Ascending aorta (tissue), 2 donors: ENCODE data around the gene GPD2. TPM values are rescaled to one million over a fixed set of nuclear protein-coding genes. Genes with fewer than 3 reads are reported as not detected.
"Not testable (repeated sequence)": the region's sequence is repeated elsewhere in the genome, so short reads cannot be mapped to it uniquely, and the experiment has no call there.

Experiments
- DNase-seq, 2 donors: peaks; one replicate each; pipeline ENCODE4 v3.0.0-alpha.2; 2019; ENCODE audit warnings: low spot score in 2 of 2
- H3K27ac ChIP-seq, 2 donors: fragments of 200-600 bp; sonication (generic); one replicate each; pipeline ENCODE4 v1.5.1; 2016 to 2017; ENCODE audit warnings: mild to moderate bottlenecking in 1 of 2
- H3K27me3 ChIP-seq: fragments of 200-600 bp; sonication (generic); one replicate; pipeline ENCODE4 v1.5.1; 2017
- H3K36me3 ChIP-seq, 2 donors: fragments of 200-600 bp; sonication (generic); one replicate each; pipeline ENCODE4 v1.5.1; 2016
- H3K4me1 ChIP-seq, 2 donors: fragments of 200-600 bp; sonication (generic); one replicate each; pipeline ENCODE4 v1.5.1; 2016 to 2017; ENCODE audit warnings: mild to moderate bottlenecking in 1 of 2
- H3K4me3 ChIP-seq, 2 donors: fragments of 200-600 bp; sonication (generic); one replicate each; pipeline ENCODE4 v1.5.1; 2016 to 2017; ENCODE audit warnings: mild to moderate bottlenecking in 1 of 2
- H3K9me3 ChIP-seq, 2 donors: fragments of 200-600 bp; sonication (generic); one replicate each; pipeline ENCODE4 v1.5.1; 2016
- intact Hi-C: fragments of 100-400 bp; cut with DNase I; formaldehyde crosslinking; loops from one replicate; pipeline ENCODE4 v1.15.1; 2023
- total RNA-seq: library from RNA; depleted of rRNA; stranded (reverse); fragments of >200 nt; gene quantifications from one replicate; pipeline ENCODE4 v1.1.0, GENCODE V29; 2016
- TF ChIP-seq, protein P1 (sequence below), 3 experiments: fragments of 200-600 bp in 2 of 3; fragments of 450-650 bp in 1 of 3; sonication (generic) in 2 of 3; IDR thresholded peaks; one replicate each; pipeline ENCODE4 v1.5.1; 2016 to 2019; ENCODE audit warnings: antibody characterized with exemption in 3 of 3, mild to moderate bottlenecking in 1 of 3, moderate library complexity in 1 of 3

GPD2 gene
- total RNA-seq, 1 donor from 2014 or later = 20.0 TPM

DNA sequence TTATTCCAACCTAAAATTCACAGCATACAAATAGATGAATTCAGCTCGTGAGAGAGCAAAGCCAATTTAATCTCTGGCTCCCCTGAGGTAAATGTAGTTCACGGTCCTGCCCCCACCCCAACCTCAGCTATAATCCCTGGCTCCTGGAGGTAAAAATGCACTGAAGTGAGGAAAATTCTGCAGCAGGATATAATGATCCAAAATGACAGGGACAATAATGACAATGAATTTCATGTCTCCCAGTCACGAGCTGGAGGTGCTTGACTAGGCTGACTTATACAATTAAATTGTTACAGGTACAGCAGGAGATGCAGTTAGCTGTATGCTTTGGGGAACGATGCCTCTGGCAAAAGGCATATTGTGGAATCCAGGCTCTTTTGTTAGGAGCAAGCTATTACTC is 82.0 kb downstream of the GPD2 start:
- Histone ChIP-seq H3K9me3 (no peaks in the 10 kb centered on the region), H3K27me3 (no peaks in the 10 kb centered on the region), H3K27ac (no peak overlapping the region), H3K36me3 (peaks cover 0 to 10% of the 10 kb centered on the region in 2 donors), H3K4me1 (no peaks in the 10 kb centered on the region), H3K4me3 (no peak overlapping the region)
- no peak for DNase-seq
- TF ChIP-seq, protein P1, sequence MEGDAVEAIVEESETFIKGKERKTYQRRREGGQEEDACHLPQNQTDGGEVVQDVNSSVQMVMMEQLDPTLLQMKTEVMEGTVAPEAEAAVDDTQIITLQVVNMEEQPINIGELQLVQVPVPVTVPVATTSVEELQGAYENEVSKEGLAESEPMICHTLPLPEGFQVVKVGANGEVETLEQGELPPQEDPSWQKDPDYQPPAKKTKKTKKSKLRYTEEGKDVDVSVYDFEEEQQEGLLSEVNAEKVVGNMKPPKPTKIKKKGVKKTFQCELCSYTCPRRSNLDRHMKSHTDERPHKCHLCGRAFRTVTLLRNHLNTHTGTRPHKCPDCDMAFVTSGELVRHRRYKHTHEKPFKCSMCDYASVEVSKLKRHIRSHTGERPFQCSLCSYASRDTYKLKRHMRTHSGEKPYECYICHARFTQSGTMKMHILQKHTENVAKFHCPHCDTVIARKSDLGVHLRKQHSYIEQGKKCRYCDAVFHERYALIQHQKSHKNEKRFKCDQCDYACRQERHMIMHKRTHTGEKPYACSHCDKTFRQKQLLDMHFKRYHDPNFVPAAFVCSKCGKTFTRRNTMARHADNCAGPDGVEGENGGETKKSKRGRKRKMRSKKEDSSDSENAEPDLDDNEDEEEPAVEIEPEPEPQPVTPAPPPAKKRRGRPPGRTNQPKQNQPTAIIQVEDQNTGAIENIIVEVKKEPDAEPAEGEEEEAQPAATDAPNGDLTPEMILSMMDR (IDR thresholded peaks at IDR 0.05) = no peak
- intact Hi-C loops = no loop called here

DNA sequence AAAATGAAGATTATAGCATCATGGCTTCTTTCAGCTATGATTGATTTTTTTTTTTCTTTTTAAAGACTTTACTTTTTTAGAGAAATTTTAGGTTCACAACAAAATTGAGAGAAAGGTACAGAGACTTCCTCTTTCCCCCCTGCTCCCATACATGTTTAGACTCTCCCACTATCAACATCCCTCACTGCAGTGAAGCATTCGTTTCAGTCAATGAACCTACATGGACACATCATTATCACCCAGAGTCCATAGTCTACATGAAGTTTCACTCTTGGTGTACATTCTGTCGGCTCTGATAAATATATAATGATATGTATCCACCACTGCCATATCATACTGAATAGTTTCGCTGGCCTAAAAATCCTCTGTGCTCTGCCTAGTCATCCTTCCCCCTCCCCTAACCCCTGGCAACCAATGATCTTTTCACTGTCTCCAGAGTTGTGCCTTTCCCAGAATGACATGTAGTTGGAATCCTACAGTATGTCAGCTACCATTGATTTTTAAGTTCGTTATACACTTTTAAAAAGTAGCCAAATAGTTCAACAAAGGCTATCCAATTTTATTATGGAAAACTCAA is 86.8 kb downstream of the GPD2 start:
- no peak overlapping the region for H3K27ac ChIP-seq
- TF ChIP-seq, protein P1 (IDR thresholded peaks at IDR 0.05) = no peak
- intact Hi-C loops = no loop called here
- no peak overlapping the region for H3K4me3 ChIP-seq
- no peaks in the 10 kb centered on the region for H3K27me3 ChIP-seq
- peaks cover 0 to 5% of the 10 kb centered on the region in 2 donors for H3K36me3 ChIP-seq
- DNase-seq = no peak
- H3K9me3 ChIP-seq = no peaks in the 10 kb centered on the region
- no peaks in the 10 kb centered on the region for H3K4me1 ChIP-seq

DNA sequence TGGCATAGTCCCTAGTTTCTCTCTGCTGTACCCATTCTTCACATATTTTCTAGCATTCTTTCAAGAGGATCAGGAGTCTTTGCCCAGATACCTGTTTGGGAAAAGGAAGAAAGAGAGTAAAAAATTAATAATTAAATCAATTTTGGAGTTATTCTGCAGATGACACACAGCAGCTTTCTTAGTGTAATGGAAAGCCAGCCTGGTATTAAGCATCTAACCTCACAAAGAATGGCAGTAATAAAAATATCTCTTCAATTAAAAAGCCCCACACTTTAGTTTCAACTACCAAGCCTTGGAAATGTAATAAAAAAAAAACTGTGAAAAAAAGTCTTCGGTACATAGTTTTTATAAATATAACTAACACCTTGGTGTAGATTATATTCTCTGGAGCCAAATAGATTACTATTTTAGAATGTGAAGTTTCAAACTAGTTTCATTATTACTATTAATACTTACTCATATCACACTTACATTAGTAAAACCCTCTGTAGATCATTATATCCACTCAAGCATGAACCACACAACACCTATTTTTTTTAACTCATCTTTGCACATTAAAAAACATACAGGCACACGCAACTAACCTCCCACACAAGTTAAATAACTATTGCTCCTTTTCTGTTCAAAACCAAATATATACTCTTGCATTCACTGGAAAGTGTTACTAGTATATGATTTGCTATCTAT is 90.9 kb downstream of the GPD2 start:
- Histone ChIP-seq H3K9me3 (no peaks in the 10 kb centered on the region), H3K4me1 (no peaks in the 10 kb centered on the region), H3K36me3 (peaks cover 0 to 4% of the 10 kb centered on the region in 2 donors), H3K27me3 (no peaks in the 10 kb centered on the region), H3K4me3 (no peak overlapping the region), H3K27ac (no peak overlapping the region)
- intact Hi-C loops = no loop called here
- no peak for DNase-seq
- TF ChIP-seq, protein P1 (IDR thresholded peaks at IDR 0.05) = no peak

DNA sequence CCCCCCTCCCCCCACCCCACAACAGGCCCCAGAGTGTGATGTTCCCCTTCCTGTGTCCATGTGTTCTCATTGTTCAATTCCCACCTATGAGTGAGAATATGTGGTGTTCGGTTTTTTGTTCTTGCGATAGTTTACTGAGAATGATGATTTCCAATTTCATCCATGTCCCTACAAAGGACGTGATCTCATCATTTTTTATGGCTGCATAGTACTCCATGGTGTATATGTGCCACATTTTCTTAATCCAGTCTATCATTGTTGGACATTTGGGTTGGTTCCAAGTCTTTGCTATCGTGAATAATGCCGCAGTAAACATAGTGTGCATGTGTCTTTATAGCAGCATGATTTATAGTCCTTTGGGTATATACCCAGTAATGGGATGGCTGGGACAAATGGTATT is 92.4 kb downstream of the GPD2 start:
- H3K4me1 ChIP-seq, H3K27ac ChIP-seq, H3K36me3 ChIP-seq, H3K4me3 ChIP-seq, H3K27me3 ChIP-seq, DNase-seq, H3K9me3 ChIP-seq, intact Hi-C loops: not testable (repeated sequence)

DNA sequence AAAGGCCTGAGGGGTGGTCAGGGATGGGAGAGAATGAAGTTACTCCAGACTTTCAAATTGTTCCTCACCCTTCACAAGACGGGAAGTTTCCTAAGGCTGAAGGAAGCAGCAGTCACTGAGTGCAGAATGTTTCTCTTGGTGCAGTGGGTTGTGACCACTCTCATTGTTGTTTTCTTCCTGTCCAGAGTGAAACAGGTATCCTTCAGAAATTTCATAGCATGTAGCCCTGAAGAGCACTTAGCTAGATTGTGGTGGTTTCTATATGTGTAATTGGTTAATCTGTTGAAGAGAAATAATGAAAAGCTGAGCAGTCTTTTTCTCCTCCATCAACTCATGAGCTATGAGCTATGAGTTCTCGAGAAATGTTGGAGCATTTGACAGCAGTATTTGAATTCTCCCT is 96.8 kb downstream of the GPD2 start:
- no peak for DNase-seq
- Histone ChIP-seq H3K4me1 (no peaks in the 10 kb centered on the region), H3K4me3 (no peak overlapping the region), H3K36me3 (peaks cover 0 to 4% of the 10 kb centered on the region in 2 donors), H3K27ac (no peak overlapping the region), H3K9me3 (no peaks in the 10 kb centered on the region), H3K27me3 (no peaks in the 10 kb centered on the region)
- intact Hi-C loops = no loop called here
- TF ChIP-seq, protein P1 (IDR thresholded peaks at IDR 0.05) = no peak

DNA sequence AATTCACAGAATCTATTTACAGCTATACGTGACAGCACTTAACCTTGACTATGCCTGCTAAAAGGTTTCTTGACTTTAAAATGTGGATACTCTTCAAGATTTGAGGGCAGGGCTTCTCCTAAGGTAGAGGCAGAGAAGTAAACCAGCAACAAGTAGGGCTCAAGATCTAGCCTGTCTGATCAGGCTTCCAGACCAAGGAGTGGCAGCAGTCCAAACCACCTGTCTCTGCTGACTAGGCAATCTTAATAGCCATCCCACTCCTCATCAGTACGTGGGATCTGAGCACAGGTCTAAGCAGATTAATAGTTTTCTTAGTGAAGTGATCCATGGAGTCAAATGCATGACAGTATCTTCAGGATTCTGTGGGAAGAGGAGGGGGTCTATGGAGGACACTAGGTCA is 100.4 kb downstream of the GPD2 start:
- Histone ChIP-seq H3K36me3 (peaks cover 0 to 1% of the 10 kb centered on the region in 2 donors), H3K4me3 (no peak overlapping the region), H3K4me1 (no peaks in the 10 kb centered on the region), H3K9me3 (no peaks in the 10 kb centered on the region), H3K27me3 (no peaks in the 10 kb centered on the region), H3K27ac (no peak overlapping the region)
- DNase-seq = no peak
- intact Hi-C loops = no loop called here
- TF ChIP-seq, protein P1 (IDR thresholded peaks at IDR 0.05) = no peak
